ENCODE measurements around the gene CFAP221. TPM values are rescaled to one million over a fixed set of nuclear protein-coding genes. Genes with fewer than 3 reads are reported as not detected.

The CFAP221 gene
- polyA plus RNA-seq, 1 donor (not counting 4 experiments of a cell fraction or from before 2014, with no cell fraction given), result not detected

GRCh38 chr2:119706221-119706620 lies 162.0 kb downstream of the CFAP221 start:
- DNase-seq (ENCODE audit: low read depth, low spot score), result no peak
- no peaks in the 10 kb centered on the region for H3K9me1 ChIP-seq (ENCODE audit: control insufficient read depth, extremely low read depth, insufficient read depth, low read length)
- H3K4me1 ChIP-seq (ENCODE audit: control insufficient read depth, extremely low read depth, insufficient read depth, low read length), result peaks cover 3% of the 10 kb centered on the region
- no peaks in the 10 kb centered on the region for H3K79me2 ChIP-seq (ENCODE audit: control insufficient read depth, insufficient read depth, low read length)
- H3K9ac ChIP-seq (ENCODE audit: control insufficient read depth, extremely low read depth, insufficient read depth, low read length), result no peak overlapping the region
- no peak overlapping the region for H2AFZ ChIP-seq (ENCODE audit: control insufficient read depth, low read length)
- H3K4me2 ChIP-seq (ENCODE audit: control insufficient read depth, extremely low read depth, insufficient read depth, low read depth, low read length), result no peak overlapping the region
- H3K4me3 ChIP-seq (ENCODE audit: control insufficient read depth in 2 of 3, extremely low read depth in 1 of 3, insufficient read depth in 2 of 3, low read depth in 1 of 3, low read length in 3 of 3), result no peak overlapping the region
- H4K20me1 ChIP-seq (ENCODE audit: control insufficient read depth, extremely low read depth, insufficient read depth, low read length), result no peaks in the 10 kb centered on the region
- no peaks in the 10 kb centered on the region for H3K9me3 ChIP-seq (ENCODE audit: control insufficient read depth, low read depth, low read length)
- dilution Hi-C loops (cut with MboI; ENCODE audit: extremely low pct_ligation_motif_present, low sequenced_read_pairs), result no loop called here
- no peak for FAIRE-seq
- H3K36me3 ChIP-seq (ENCODE audit: control insufficient read depth in 2 of 2, extremely low read depth in 1 of 2, insufficient read depth in 2 of 2, low read length in 2 of 2), result no peaks in the 10 kb centered on the region
- peaks cover 3% of the 10 kb centered on the region for H3K27me3 ChIP-seq (ENCODE audit: control insufficient read depth, extremely low read depth, insufficient read depth, low read length)
- TF ChIP-seq EZH2 (IDR thresholded peaks at IDR 0.05; ENCODE audit: low read length) (no peak), CTCF (optimal IDR thresholded peaks at IDR 0.05 in 1 of 3, IDR thresholded peaks at IDR 0.05 in 1 of 3, conservative IDR thresholded peaks at IDR 0.05 in 1 of 3; ENCODE audit: extremely low read depth in 1 of 3, insufficient read depth in 2 of 3, low read length in 3 of 3) (no peak)
- H3K27ac ChIP-seq (ENCODE audit: control insufficient read depth, insufficient read depth, low read length), result no peak overlapping the region

Other genes with a start within 250 kb of the CFAP221 start
- 5.9 to 17.9 TPM (median 15.7 TPM) in 3 replicates for gene C2orf76, start 177.6 kb upstream of the CFAP221 start, polyA plus RNA-seq
- gene DBI, start 177.5 kb upstream of the CFAP221 start, polyA plus RNA-seq, result 415 to 590 TPM (median 446 TPM) in 3 replicates
- 0.10 to 0.18 TPM (median 0.13 TPM) in 3 replicates for gene TMEM37, start 112.6 kb upstream of the CFAP221 start, polyA plus RNA-seq
- gene SCTR, start 20.0 kb upstream of the CFAP221 start, polyA plus RNA-seq, result not detected in 3 replicates
- 12.4 to 16.3 TPM (median 14.4 TPM) in 3 replicates for gene TMEM177, start 134.8 kb downstream of the CFAP221 start, polyA plus RNA-seq
- 9.3 to 21.2 TPM (median 20.6 TPM) in 3 replicates for gene PTPN4, start 215.5 kb downstream of the CFAP221 start, polyA plus RNA-seq

Measured in keratinocyte (primary cell).